ENCODE measurements around the gene ERVV-1. TPM values are rescaled to one million over a fixed set of nuclear protein-coding genes. Genes with fewer than 3 reads are reported as not detected.

The ERVV-1 gene
- total and polyA plus RNA-seq, 2 donors (not counting 3 experiments of a cell fraction or from before 2014, with no cell fraction given), result not detected

- DNase-seq (ENCODE audit: low read depth, low spot score), result no peak
- intact Hi-C loops (cut with micrococcal nuclease) (no loop called here), dilution Hi-C loops (cut with MboI; ENCODE audit: extremely low pct_ligation_motif_present, low sequenced_read_pairs) (no loop called here)
- ChIA-PET POLR2A (no interaction called here), CTCF (interaction anchor here (0.8 kb wide), 1 partner anchor 14 kb away, joined by 3 read pairs; no protein-coding TSS in a partner anchor)
- no peak for TF ChIP-seq EZH2 (IDR thresholded peaks at IDR 0.05; ENCODE audit: borderline replicate concordance, low read depth, low read length, severe bottlenecking)
- no peak for TF ChIP-seq MAX (IDR thresholded peaks at IDR 0.05; ENCODE audit: insufficient read depth, insufficient read length)
- no peak for TF ChIP-seq POLR2AphosphoS5 (IDR thresholded peaks at IDR 0.05; ENCODE audit: insufficient read depth, low read depth, low read length)
- no peak for TF ChIP-seq JUN (IDR thresholded peaks at IDR 0.05; ENCODE audit: borderline replicate concordance, insufficient read depth, insufficient read length, low read depth)
- TF ChIP-seq CTCF (IDR thresholded peaks at IDR 0.05; ENCODE audit: extremely low read depth in 1 of 2, insufficient read depth in 1 of 2, low read depth in 1 of 2, low read length in 2 of 2), result no peak
- TF ChIP-seq GATA2 (IDR thresholded peaks at IDR 0.05; ENCODE audit: insufficient read depth, insufficient read length, low read depth, low read length), result no peak
- no peak for TF ChIP-seq POLR2A (IDR thresholded peaks at IDR 0.05; ENCODE audit: low read depth, low read length)
- no peak for TF ChIP-seq FOS (IDR thresholded peaks at IDR 0.05; ENCODE audit: borderline replicate concordance, insufficient read depth, low read length)
- no peak for TF ChIP-seq MYC (IDR thresholded peaks at IDR 0.05; ENCODE audit: low read depth, low read length)
- no peak overlapping the region for H3K4me3 ChIP-seq (replicated peaks in 1 of 3; ENCODE audit: insufficient read depth in 1 of 3, low read depth in 1 of 3, low read length in 3 of 3)
- no peaks in the 10 kb centered on the region for H3K79me2 ChIP-seq (ENCODE audit: control insufficient read depth, insufficient read depth, low read length)
- H4K20me1 ChIP-seq (replicated peaks; ENCODE audit: control insufficient read depth, extremely low read depth, insufficient read depth, low read length), result no peaks in the 10 kb centered on the region
- no peak for FAIRE-seq
- H2AFZ ChIP-seq (ENCODE audit: low read depth, low read length), result no peak overlapping the region
- H3K36me3 ChIP-seq (ENCODE audit: control insufficient read depth in 2 of 2, extremely low read depth in 1 of 2, insufficient read depth in 2 of 2, low read length in 2 of 2), result no peaks in the 10 kb centered on the region
- H3K27ac ChIP-seq (ENCODE audit: insufficient read depth, low read depth, low read length), result no peak overlapping the region
- H3K4me2 ChIP-seq (ENCODE audit: insufficient read depth, low read length), result no peak overlapping the region
- H3K4me1 ChIP-seq (ENCODE audit: control insufficient read depth, extremely low read depth, insufficient read depth, low read length), result no peaks in the 10 kb centered on the region
- no peak overlapping the region for H3K9ac ChIP-seq (replicated peaks; ENCODE audit: extremely low read depth, insufficient read depth, low read length)
- no peaks in the 10 kb centered on the region for H3K27me3 ChIP-seq (ENCODE audit: control insufficient read depth in 2 of 2, insufficient read depth in 2 of 2, low read length in 2 of 2)
- no peaks in the 10 kb centered on the region for H3K9me1 ChIP-seq (replicated peaks; ENCODE audit: control insufficient read depth, extremely low read depth, insufficient read depth, low read length)
- H3K9me3 ChIP-seq (replicated peaks; ENCODE audit: control insufficient read depth, insufficient read depth, low read length), result no peaks in the 10 kb centered on the region
- no TSS peak for BruUV-seq (replicated peaks)
These were observed 9.5 kb upstream of the ERVV-1 start for GRCh38 chr19:53004242-53004641.
